GM23338 (cell line): ENCODE results near the gene GGT6. TPM values are rescaled to one million over a fixed set of nuclear protein-coding genes. Genes with fewer than 3 reads are reported as not detected.

Source experiments
- ATAC-seq: fragments of 200-7000 bp; cut with Tn5 transposase; 3 replicates; pipeline ENCODE4 v1.9.1; 2020
- DNase-seq: peaks from one replicate; pipeline ENCODE4 v3.0.0-alpha.2; 2015; ENCODE audit warnings: low spot score
- H2AFZ ChIP-seq: fragments of 200-600 bp; sonication (generic); 2 replicates; pipeline ENCODE4 v1.8.0; 2016; ENCODE audit warnings: antibody characterized with exemption, mild to moderate bottlenecking, moderate library complexity
- H3F3A ChIP-seq: fragments of 200-600 bp; sonication (generic); replicated peaks from 2 replicates; pipeline ENCODE4 v1.8.0; 2017; ENCODE audit warnings: antibody characterized with exemption, mixed run types, low read depth
- H3K27ac ChIP-seq: fragments of 200-600 bp; sonication (generic); 2 replicates; pipeline ENCODE4 v1.6.1; 2016; ENCODE audit warnings: low read depth
- H3K27me3 ChIP-seq: fragments of 200-600 bp; sonication (generic); 2 replicates; pipeline ENCODE4 v1.8.0; 2016; ENCODE audit warnings: mild to moderate bottlenecking, mixed run types, moderate library complexity; ENCODE audit not compliant: insufficient read depth
- H3K36me3 ChIP-seq: fragments of 200-600 bp; sonication (generic); 2 replicates; pipeline ENCODE4 v1.8.0; 2016; ENCODE audit warnings: mild to moderate bottlenecking; ENCODE audit not compliant: insufficient read depth
- H3K4me1 ChIP-seq: fragments of 200-600 bp; sonication (generic); 2 replicates; pipeline ENCODE4 v1.8.0; 2016; ENCODE audit warnings: mild to moderate bottlenecking, moderate library complexity; ENCODE audit not compliant: insufficient read depth
- H3K4me2 ChIP-seq: fragments of 200-600 bp; sonication (generic); 2 replicates; pipeline ENCODE4 v1.7.1; 2017; ENCODE audit warnings: mixed run types
- H3K4me3 ChIP-seq: fragments of 200-600 bp; sonication (generic); 2 replicates; pipeline ENCODE4 v1.6.1; 2016; ENCODE audit warnings: mixed run types
- H3K79me2 ChIP-seq: fragments of 200-600 bp; sonication (generic); replicated peaks from 2 replicates; pipeline ENCODE4 v1.8.0; 2017; ENCODE audit warnings: mild to moderate bottlenecking; ENCODE audit not compliant: insufficient read depth
- H3K9me2 ChIP-seq: fragments of 200-600 bp; sonication (generic); 2 replicates; pipeline ENCODE4 v1.8.0; 2017; ENCODE audit not compliant: insufficient read depth
- H4K20me1 ChIP-seq: fragments of 200-600 bp; sonication (generic); replicated peaks from 2 replicates; pipeline ENCODE4 v1.8.0; 2017; ENCODE audit warnings: mild to moderate bottlenecking; ENCODE audit not compliant: insufficient read depth
- H3K27ac Mint-ChIP-seq: 2 replicates; pipeline ENCODE4 v1.8.0; 2020; ENCODE audit warnings: inconsistent platforms, mild to moderate bottlenecking, moderate library complexity, mixed read lengths
- H3K27me3 Mint-ChIP-seq: 3 replicates; pipeline ENCODE4 v1.8.0; 2022; ENCODE audit warnings: low read depth, mild to moderate bottlenecking, moderate library complexity, mixed read lengths, inconsistent platforms; ENCODE audit not compliant: insufficient read depth, poor library complexity
- H3K36me3 Mint-ChIP-seq: 3 replicates; pipeline ENCODE4 v1.8.0; 2021; ENCODE audit warnings: low read depth, mild to moderate bottlenecking, inconsistent platforms, moderate library complexity, mixed read lengths
- H3K4me1 Mint-ChIP-seq: 3 replicates; pipeline ENCODE4 v1.8.0; 2020; ENCODE audit warnings: mild to moderate bottlenecking, inconsistent platforms, mixed read lengths
- H3K4me3 Mint-ChIP-seq: 3 replicates; pipeline ENCODE4 v1.8.0; 2021; ENCODE audit warnings: moderate library complexity, mild to moderate bottlenecking, inconsistent platforms, mixed read lengths
- H3K9me3 Mint-ChIP-seq: 3 replicates; pipeline ENCODE4 v1.8.0; 2020; ENCODE audit warnings: moderate library complexity, mild to moderate bottlenecking, inconsistent platforms, mixed read lengths
- CREB1 ChIP-seq: fragments of 250-450 bp; sonication (Bioruptor Pico); IDR thresholded peaks from 2 replicates; pipeline ENCODE4 v1.5.0; 2020; ENCODE audit warnings: low read depth, mild to moderate bottlenecking, moderate library complexity
- EZH2phosphoT487 ChIP-seq: fragments of 200-600 bp; sonication (generic); IDR thresholded peaks from one replicate; pipeline ENCODE4 v1.8.1; 2018; ENCODE audit warnings: antibody characterized with exemption; ENCODE audit not compliant: unreplicated experiment
- JUNB ChIP-seq: IDR thresholded peaks from one replicate; pipeline ENCODE4 v1.6.1; 2016; ENCODE audit warnings: antibody characterized with exemption; ENCODE audit not compliant: unreplicated experiment
- POLR2AphosphoS5 ChIP-seq: IDR thresholded peaks from 2 replicates; pipeline ENCODE4 v1.6.1; 2016; ENCODE audit warnings: antibody characterized with exemption, low read depth
- ZNF114 ChIP-seq: fragments of 250-450 bp; sonication (Bioruptor Pico); IDR thresholded peaks from 2 replicates; pipeline ENCODE4 v1.5.0; 2020; ENCODE audit warnings: mild to moderate bottlenecking, moderate library complexity
- ZNF331 ChIP-seq: fragments of 250-450 bp; sonication (Bioruptor Pico); IDR thresholded peaks from 2 replicates; pipeline ENCODE4 v1.5.0; 2020; ENCODE audit warnings: low read depth, mild to moderate bottlenecking, moderate library complexity
- polyA plus RNA-seq: library from polyadenylated mRNA; unstranded; fragments of >200 nt; fragmentation: Nextera tagmentation; extraction: Ambion mirVana; gene quantifications from 2 replicates; pipeline ENCODE4 v1.2.1, GENCODE V29; 2016
- total RNA-seq: library from RNA; depleted of rRNA; stranded (reverse); fragments of >200 nt; shearing (Covaris generic); gene quantifications from 2 replicates; pipeline ENCODE4 v1.2.3, GENCODE V29; 2014
- TF ChIP-seq, protein P1 (sequence below), 2 experiments: fragments of 200-600 bp in 1 of 2; sonication (generic) in 1 of 2; conservative IDR thresholded peaks; 2 replicates each; pipeline versions ENCODE4 v1.5.1 to v1.6.1; 2016 to 2017; ENCODE audit warnings: antibody characterized with exemption in 2 of 2, low read depth in 2 of 2, mild to moderate bottlenecking in 2 of 2, moderate library complexity in 1 of 2
- TF ChIP-seq, protein P2 (sequence below): IDR thresholded peaks from 2 replicates; pipeline ENCODE4 v1.6.1; 2016; ENCODE audit warnings: antibody characterized with exemption

The GGT6 gene
- total and polyA plus RNA-seq, 2 experiments from 2014 or later: 0.24 TPM; not detected in 1

DNA sequence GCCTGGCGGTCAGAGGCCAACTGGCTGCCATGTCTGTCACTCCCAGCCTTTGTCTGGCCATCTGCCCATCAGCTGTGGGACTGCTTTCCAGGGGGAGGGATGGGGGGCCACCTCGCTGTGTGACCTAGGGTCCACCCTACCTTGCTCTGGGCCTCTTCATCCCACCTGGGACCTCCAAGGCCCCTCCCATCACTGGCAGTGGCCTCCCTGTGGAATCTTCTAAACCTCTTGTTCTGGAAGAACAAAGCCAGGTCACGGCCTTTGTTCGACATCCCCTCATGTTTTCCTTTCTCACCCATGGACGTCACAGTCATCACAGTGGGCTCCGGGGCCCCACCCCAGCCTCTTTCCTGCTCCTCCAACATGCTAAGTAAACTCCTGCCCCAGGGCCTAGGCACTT lies 37.7 kb downstream of the GGT6 start:
- no peak overlapping the region for H2AFZ ChIP-seq
- peaks cover 46% of the 10 kb centered on the region for H3K27me3 ChIP-seq
- Mint-ChIP-seq H3K4me3 (no peak overlapping the region), H3K4me1 (peaks cover 9% of the 10 kb centered on the region), H3K36me3 (no peaks in the 10 kb centered on the region; the same call in 2 of the 3 replicates), H3K9me3 (no peaks in the 10 kb centered on the region), H3K27me3 (peaks cover 46% of the 10 kb centered on the region), H3K27ac (no peak overlapping the region)
- no peaks in the 10 kb centered on the region for H3F3A ChIP-seq
- no peak overlapping the region for H3K4me3 ChIP-seq
- no peaks in the 10 kb centered on the region for H3K36me3 ChIP-seq
- ATAC-seq: no peak
- no peak overlapping the region for H3K27ac ChIP-seq
- H3K4me1 ChIP-seq: no peaks in the 10 kb centered on the region
- H3K9me2 ChIP-seq: no peaks in the 10 kb centered on the region
- H3K4me2 ChIP-seq: no peak overlapping the region
- H3K79me2 ChIP-seq: no peaks in the 10 kb centered on the region
- no peak for DNase-seq
- H4K20me1 ChIP-seq: no peaks in the 10 kb centered on the region
- TF ChIP-seq EZH2phosphoT487 (no peak), CREB1 (CRISPR knock-in tag) (no peak), ZNF331 (no peak), ZNF114 (CRISPR knock-in tag) (no peak)
- TF ChIP-seq, protein P1, sequence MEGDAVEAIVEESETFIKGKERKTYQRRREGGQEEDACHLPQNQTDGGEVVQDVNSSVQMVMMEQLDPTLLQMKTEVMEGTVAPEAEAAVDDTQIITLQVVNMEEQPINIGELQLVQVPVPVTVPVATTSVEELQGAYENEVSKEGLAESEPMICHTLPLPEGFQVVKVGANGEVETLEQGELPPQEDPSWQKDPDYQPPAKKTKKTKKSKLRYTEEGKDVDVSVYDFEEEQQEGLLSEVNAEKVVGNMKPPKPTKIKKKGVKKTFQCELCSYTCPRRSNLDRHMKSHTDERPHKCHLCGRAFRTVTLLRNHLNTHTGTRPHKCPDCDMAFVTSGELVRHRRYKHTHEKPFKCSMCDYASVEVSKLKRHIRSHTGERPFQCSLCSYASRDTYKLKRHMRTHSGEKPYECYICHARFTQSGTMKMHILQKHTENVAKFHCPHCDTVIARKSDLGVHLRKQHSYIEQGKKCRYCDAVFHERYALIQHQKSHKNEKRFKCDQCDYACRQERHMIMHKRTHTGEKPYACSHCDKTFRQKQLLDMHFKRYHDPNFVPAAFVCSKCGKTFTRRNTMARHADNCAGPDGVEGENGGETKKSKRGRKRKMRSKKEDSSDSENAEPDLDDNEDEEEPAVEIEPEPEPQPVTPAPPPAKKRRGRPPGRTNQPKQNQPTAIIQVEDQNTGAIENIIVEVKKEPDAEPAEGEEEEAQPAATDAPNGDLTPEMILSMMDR (conservative IDR thresholded peaks at IDR 0.05; ENCODE audit: low read depth in 2 of 2): no peak

DNA sequence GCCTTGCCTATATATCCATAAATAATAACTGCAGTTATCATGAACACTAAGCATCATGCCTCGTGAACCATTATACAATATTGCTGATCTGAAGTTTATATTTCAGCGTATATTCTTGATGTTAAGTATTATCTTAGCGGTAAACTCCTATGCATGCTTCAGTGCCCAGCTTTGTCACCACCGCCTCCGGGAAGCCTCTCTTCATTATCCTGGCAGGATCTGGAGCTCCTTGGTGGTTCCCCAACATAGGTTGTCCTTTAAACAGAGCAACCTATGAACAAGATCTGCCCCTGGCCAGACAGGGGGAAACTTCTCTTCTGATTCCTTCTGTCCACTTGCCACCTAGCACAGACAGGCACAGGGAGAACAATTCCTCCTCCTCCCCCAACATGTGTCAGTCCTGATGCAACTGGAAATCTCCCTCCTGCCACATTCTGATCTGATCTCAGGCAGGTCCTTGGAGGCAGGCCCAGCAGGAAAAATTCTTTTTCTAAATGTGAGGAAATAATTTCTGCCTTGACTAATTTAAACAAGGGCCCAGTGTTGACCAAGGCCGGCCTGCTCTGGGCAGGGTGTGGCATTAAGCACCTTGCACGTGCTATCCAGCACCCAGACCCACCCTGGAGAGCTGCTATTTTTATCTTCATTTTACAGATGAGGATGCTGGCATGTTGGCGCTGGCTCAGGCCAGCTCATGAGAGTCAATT lies 39.3 kb downstream of the GGT6 start:
- Histone ChIP-seq H3K9me2 (no peaks in the 10 kb centered on the region), H3F3A (no peaks in the 10 kb centered on the region), H3K4me1 (no peaks in the 10 kb centered on the region), H3K79me2 (no peaks in the 10 kb centered on the region), H3K36me3 (no peaks in the 10 kb centered on the region), H3K4me2 (no peak overlapping the region), H2AFZ (no peak overlapping the region), H4K20me1 (no peaks in the 10 kb centered on the region), H3K27ac (no peak overlapping the region), H3K27me3 (peaks cover 32% of the 10 kb centered on the region), H3K4me3 (no peak overlapping the region)
- no peaks in the 10 kb centered on the region; the same call in 2 of the 3 replicates for H3K4me1 Mint-ChIP-seq
- no peaks in the 10 kb centered on the region; the same call in 2 of the 3 replicates for H3K36me3 Mint-ChIP-seq
- H3K4me3 Mint-ChIP-seq: no peak overlapping the region; the same call in 2 of the 3 replicates
- no peak for TF ChIP-seq EZH2phosphoT487
- TF ChIP-seq, protein P2, sequence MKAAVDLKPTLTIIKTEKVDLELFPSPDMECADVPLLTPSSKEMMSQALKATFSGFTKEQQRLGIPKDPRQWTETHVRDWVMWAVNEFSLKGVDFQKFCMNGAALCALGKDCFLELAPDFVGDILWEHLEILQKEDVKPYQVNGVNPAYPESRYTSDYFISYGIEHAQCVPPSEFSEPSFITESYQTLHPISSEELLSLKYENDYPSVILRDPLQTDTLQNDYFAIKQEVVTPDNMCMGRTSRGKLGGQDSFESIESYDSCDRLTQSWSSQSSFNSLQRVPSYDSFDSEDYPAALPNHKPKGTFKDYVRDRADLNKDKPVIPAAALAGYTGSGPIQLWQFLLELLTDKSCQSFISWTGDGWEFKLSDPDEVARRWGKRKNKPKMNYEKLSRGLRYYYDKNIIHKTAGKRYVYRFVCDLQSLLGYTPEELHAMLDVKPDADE: no peak
- TF ChIP-seq ZNF114 (CRISPR knock-in tag): no peak
- TF ChIP-seq CREB1 (CRISPR knock-in tag): no peak
- no peak for TF ChIP-seq JUNB
- no peak for TF ChIP-seq POLR2AphosphoS5
- TF ChIP-seq, protein P1 (conservative IDR thresholded peaks at IDR 0.05; ENCODE audit: low read depth in 2 of 2): no peak
- H3K27ac Mint-ChIP-seq: no peak overlapping the region
- peaks cover 41% of the 10 kb centered on the region for H3K27me3 Mint-ChIP-seq
- no peak for DNase-seq
- H3K9me3 Mint-ChIP-seq: no peaks in the 10 kb centered on the region
- ATAC-seq: no peak
